NCI-H1105 treated with DMSO at 0.1 percent for 48 hours (cell line): ENCODE measurements around the gene SEL1L3.

ENCODE experiments used
- DNase-seq: peaks from one replicate; lab custom pipeline; 2025; lab: John Stamatoyannopoulos, UW

Gene SEL1L3

GRCh38 chr4:25847329-25847728 is 15.5 kb downstream of the SEL1L3 start:
- no peak for DNase-seq

GRCh38 chr4:25845841-25846653 is 16.7 kb downstream of the SEL1L3 start:
- no peak for DNase-seq

GRCh38 chr4:25844961-25845712 is 17.7 kb downstream of the SEL1L3 start:
- DNase-seq = no peak

GRCh38 chr4:25843340-25844097 is 19.3 kb downstream of the SEL1L3 start:
- no peak for DNase-seq

GRCh38 chr4:25842229-25842845 is 20.5 kb downstream of the SEL1L3 start:
- DNase-seq = no peak

- DNase-seq = no peak
Measured at GRCh38 chr4:25839687-25840086, 23.1 kb downstream of the SEL1L3 start.

- no peak for DNase-seq
Measured at GRCh38 chr4:25839233-25839632, 23.6 kb downstream of the SEL1L3 start.

- DNase-seq = no peak
Measured at GRCh38 chr4:25838526-25838925, 24.3 kb downstream of the SEL1L3 start.

- DNase-seq = no peak
Measured at GRCh38 chr4:25837107-25837506, 25.7 kb downstream of the SEL1L3 start.

- DNase-seq = no peak
Measured at GRCh38 chr4:25835384-25835783, 27.4 kb downstream of the SEL1L3 start.

GRCh38 chr4:25834411-25835107 is 28.2 kb downstream of the SEL1L3 start:
- DNase-seq = no peak

GRCh38 chr4:25830548-25830947 is 32.2 kb downstream of the SEL1L3 start:
- no peak for DNase-seq

- DNase-seq = no peak
Measured at GRCh38 chr4:25827897-25828296, 34.9 kb downstream of the SEL1L3 start.

GRCh38 chr4:25827373-25827772 is 35.4 kb downstream of the SEL1L3 start:
- no peak for DNase-seq

- no peak for DNase-seq
Measured at GRCh38 chr4:25826074-25826752, 36.6 kb downstream of the SEL1L3 start.

GRCh38 chr4:25823632-25824031 is 39.2 kb downstream of the SEL1L3 start:
- DNase-seq = no peak

GRCh38 chr4:25821899-25822298 is 40.9 kb downstream of the SEL1L3 start:
- no peak for DNase-seq

GRCh38 chr4:25821267-25821666 is 41.5 kb downstream of the SEL1L3 start:
- no peak for DNase-seq

GRCh38 chr4:25818876-25819275 is 43.9 kb downstream of the SEL1L3 start:
- DNase-seq = no peak

GRCh38 chr4:25818371-25818871 is 44.4 kb downstream of the SEL1L3 start:
- no peak for DNase-seq
